Tibial nerve (tissue), 4 donors: ENCODE results near the gene PLXNB1.

Experiments used
- CTCF ChIP-seq, 5 experiments: fragments of 200-600 bp in 3 of 5; fragments of 450-650 bp in 2 of 5; sonication (generic) in 3 of 5; IDR thresholded peaks; one replicate each; pipeline ENCODE4 v1.5.1; 2016 to 2019; ENCODE audit warnings: antibody characterized with exemption in 5 of 5, mild to moderate bottlenecking in 3 of 5, moderate library complexity in 2 of 5
- EP300 ChIP-seq, 2 donors: sonication (generic); formaldehyde crosslinking; IDR thresholded peaks; one replicate each; pipeline ENCODE4 v1.6.1; 2017; ENCODE audit warnings: antibody characterized with exemption in 2 of 2, mild to moderate bottlenecking in 1 of 2
- POLR2A ChIP-seq, 2 donors: fragments of 450-650 bp; IDR thresholded peaks; one replicate each; pipeline ENCODE4 v1.6.1; 2017; ENCODE audit warnings: antibody characterized with exemption in 2 of 2, mild to moderate bottlenecking in 2 of 2, moderate library complexity in 2 of 2

GRCh38 chr3:48423883-48424695 lies 5.8 kb downstream of the PLXNB1 start:
- no peak for TF ChIP-seq CTCF (IDR thresholded peaks at IDR 0.05)
- TF ChIP-seq EP300 (IDR thresholded peaks at IDR 0.05) = no peak
- no peak for TF ChIP-seq POLR2A (IDR thresholded peaks at IDR 0.05)
